Stimulated activated CD4-positive, alpha-beta T cell treated with anti-CD3 and anti-CD28 coated beads, TNF-alpha, amount 100 ng/mL, for 48 hours (primary cell): ENCODE data around the gene ECSCR.

Experiments
- DNase-seq, 3 donors: peaks; one replicate each; pipeline ENCODE4 v3.0.0-alpha.2; 2020; ENCODE audit warnings: low read depth in 3 of 3

ECSCR gene

DNA sequence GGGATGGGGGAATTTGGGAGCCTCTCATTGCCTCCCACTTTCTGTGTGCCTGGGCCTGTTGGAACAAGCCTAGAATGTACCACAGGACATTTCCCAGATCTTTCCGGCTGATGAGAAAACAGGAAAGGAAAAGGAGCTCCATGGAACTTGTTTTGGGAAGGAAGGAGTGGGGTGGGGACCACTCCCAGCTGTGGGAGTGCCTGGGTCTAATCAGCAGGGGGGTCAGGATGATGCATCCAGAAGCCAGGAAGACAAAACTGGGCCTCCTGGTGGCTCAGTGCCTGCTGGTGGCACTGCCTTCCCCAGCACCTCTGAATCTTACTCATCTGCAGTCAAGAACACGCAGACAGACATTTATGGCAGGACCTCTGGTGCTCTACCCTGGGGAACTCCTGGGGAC is 11.0 kb upstream of the ECSCR start:
- no peak for DNase-seq

- no peak for DNase-seq
Observed at GRCh38 chr5:139473105-139473504, 10.6 kb upstream of the ECSCR start.

- no peak for DNase-seq
Observed at GRCh38 chr5:139472386-139473030, 10.0 kb upstream of the ECSCR start.

DNA sequence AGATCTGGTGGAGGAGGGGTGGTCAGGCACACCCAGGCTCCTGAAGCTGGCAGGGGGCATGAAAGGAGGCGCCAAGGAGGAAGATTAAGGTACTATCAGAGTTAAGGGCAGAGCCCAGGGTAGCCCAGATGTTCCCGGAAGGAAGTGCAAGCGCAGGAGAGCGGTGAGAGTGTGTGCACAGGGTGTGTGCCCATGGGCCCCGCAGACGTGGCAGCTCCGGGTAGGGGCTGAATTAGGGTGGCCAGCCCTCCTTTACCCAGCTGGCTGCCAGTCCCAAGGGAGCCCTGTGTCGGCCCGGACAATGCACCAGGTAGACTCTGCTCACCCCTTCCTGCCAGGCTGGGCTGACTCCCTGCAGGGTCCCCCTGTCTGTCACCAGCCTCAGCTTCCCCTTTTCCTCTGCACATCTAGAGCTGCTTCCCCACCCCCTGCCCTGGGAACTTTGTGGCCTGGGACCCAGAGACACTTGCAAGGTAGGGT is 8.3 kb upstream of the ECSCR start, which contains the start of gene SMIM33:
Gene SMIM33 (plus strand): TSS at position 184 of the 480 bp plus-strand sequence. CDS start 118 bp downstream, at position 302.
- no peak for DNase-seq

DNA sequence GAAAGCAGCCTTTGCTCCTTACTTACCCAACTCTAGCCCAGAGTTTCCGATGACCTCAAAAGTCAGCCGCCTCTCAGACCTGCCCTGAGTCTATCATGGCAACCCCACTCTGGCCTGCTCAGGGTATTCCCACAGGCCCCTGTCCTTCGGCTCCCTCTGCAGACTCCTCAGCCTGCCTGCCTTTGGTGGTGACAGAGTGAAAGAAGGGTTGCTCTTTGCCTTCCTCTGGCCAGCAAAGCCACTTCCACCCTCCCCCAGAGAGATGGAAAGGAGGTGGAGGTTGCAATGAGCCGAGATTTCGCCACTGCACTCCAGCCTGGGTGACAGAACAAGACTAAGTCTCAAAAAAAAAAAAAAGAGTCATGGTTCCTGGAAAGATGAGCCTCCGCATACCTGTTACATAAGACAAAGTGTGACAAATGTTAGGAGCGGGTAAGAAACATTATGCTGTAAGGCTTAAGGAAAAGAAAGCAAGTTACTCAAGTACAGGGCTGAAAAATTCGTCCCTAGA is 5.9 kb upstream of the ECSCR start:
- DNase-seq = no peak

GRCh38 chr5:139461698-139462097 is 845 bp downstream of the ECSCR start:
- DNase-seq = no peak

DNA sequence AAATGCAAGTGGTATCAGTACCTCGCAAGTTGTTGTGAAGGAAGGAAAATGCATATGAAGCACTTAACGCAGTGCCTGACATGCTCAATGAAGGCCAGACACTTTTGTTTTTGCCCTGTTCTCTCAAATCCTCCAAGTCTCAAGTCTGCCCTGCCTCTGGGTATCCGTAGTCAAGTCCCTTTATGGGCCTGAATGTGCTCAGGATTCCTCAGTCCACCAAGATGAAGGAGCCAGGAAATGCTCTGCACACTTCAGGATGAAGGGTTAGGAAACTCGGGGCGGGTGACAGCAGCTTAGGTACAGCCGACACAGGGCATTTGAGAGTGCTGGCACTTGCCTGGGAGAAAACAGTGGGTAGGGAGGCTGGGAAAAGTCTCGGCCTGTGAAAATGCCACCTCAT is 1.4 kb downstream of the ECSCR start:
- DNase-seq = no peak

DNA sequence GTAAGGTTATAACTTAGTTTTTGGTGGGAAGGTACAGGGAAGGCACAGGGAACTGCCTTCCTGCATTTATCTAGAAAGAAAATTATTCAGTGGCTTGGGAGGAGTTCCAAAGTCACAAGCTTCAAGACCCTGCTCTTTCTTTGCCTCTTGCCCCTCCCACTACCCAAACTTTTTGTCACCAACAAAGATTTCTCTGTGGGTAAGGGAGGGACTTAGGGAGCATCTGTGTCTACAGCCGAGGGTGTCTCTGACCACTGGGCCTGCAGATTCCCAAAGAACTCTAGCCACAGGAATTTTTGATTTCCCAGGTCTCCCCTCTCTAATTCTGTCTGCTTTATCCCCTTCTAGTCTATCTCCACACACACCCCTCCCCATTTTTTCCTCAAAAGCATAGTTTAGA is 2.1 kb downstream of the ECSCR start:
- DNase-seq = no peak

- no peak for DNase-seq
Observed at GRCh38 chr5:139459451-139459934, 3.0 kb downstream of the ECSCR start.

DNA sequence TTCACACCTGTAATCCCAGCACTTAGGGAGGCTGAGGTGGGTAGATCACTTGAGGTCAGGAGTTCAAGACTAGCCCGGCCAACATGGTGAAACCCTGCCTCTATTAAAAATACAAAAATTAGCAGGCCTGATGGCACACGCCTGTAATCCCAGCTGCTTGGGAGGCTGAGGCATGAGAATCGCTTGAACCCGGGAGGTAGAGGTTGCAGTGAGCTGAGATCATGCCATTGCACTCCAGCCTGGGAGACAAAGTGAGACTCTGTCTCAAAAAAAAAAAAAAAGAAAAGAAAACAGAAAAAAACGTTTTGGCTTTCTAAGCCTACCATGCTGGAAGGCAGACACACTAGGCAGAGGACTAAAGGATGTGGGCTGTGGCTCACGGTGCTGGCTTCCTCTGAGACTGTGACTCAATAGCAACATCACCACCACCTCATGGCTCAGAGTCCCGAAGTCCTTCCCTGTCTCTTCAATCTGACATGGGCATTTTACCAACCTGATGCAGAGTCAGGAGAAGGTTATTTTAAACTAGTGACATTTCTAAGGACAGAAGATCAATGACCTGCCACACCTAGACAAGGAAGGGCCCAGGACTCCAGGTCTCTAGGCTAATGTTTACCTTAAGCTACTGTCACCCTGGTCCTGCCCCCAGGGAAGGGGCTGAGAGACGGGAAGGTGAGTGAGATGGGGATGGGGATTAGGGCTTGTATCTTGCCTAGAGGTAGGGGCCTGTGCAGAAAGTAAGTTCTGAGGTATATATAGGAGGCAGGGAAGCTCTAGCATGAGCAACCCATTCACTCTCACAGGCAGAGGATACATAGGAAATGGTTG is 3.7 kb downstream of the ECSCR start:
- DNase-seq = peak; percentile 62 to 77 (median 69)

DNA sequence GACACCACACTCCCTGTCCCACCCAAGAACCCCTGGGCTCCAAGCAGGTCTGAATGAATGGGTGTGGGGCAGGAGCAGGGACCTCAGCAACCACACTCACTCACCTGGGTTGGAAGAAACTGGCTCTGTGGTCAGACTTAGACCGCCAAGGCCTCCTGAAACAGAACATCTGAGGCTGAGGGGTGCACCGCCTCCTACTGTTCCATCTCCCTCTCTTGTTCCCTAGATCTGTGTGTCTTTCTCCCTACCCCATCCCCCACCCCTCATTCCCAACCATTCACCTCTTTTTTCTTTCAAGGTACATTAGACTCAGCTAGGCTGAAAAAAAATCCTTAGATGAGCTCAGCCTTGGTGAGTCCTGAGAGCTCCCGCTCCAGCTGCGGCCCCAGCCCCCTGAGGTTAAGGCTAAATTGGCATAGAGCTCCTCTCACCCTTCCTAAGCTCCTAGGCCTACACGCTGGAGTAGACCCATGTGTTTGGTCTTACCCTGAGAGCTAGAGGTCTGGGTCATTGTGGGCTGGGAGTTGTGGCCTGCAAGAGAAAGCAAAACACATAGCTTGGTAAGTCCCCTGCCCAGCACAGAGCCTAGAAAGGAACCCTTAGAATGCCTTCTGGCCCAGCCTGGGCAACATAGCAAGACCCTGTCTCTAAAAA is 4.8 kb downstream of the ECSCR start:
- DNase-seq = no peak

- no peak for DNase-seq
Observed at GRCh38 chr5:139457241-139457640, 5.3 kb downstream of the ECSCR start.

DNA sequence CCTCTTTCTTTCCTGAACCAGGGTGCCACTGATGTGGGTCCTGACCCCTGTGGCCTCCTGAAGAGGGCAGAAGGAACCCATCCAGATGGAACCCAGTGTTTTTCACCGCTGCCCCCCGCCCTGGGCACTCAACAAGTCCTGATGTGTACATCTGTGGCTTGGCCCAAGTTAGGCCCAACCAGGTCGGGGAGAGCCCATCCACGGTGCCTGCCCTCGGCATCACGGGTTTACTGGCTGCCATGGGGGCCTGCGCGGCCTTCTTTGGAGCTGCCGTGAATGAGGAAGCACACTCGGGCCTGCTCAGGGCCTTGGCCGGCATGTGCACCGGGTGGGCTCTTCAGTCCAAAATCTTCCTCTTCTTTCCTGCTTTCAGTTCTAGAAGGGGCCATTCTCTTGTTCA is 5.8 kb downstream of the ECSCR start:
- DNase-seq = no peak

- no peak for DNase-seq
Observed at GRCh38 chr5:139454568-139455290, 7.8 kb downstream of the ECSCR start.

GRCh38 chr5:139453683-139454567 is 8.6 kb downstream of the ECSCR start:
- no peak for DNase-seq

GRCh38 chr5:139451878-139452660 is 10.5 kb downstream of the ECSCR start:
- DNase-seq = no peak

- no peak for DNase-seq
Observed at GRCh38 chr5:139451176-139451575, 11.4 kb downstream of the ECSCR start.

DNA sequence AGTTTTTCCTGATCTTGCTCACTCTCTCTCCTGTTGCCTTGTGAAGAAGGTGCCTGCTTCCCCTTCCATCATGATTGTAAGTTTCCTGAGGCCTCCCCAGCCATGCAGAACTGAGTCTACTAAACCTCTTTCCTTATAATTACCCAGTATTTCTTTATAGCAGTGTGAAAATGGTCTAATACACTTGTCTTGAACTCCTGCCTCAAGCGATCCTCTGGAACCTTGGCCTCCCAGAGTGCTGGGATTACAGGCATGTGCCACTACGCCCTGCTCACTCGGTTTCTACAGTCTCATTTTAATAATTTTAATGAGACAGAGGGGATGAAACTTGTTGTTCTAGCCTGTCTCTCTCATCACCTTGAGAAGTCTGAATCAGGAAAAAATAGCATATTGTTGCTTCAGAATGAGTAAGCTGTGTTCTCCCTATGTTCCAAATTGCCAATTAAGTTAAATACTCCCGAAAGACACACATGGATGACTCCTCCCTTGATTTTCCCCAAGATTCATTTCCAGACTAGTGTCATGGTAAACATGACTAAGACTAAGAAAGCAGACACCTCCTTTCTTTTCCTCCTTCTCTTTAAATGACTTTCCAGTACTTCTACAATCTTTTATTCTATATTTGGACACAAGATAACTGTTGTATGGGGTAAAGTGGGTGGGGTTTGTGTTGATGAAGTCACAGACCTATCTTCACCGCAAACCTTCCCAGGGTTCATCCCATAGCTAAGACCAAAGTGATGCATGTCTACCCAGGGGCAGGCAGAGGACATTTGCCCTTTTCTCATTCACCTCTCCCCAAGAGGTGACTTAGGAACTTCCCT is 15.4 kb downstream of the ECSCR start:
- DNase-seq = peak in 1 of 3 donors; percentile 48
